ENCODE results near the gene OLFML3.
"Not testable (repeated sequence)": the region's sequence is repeated elsewhere in the genome, so short reads cannot be mapped to it uniquely, and the experiment has no call there.

OLFML3 gene, protein sequence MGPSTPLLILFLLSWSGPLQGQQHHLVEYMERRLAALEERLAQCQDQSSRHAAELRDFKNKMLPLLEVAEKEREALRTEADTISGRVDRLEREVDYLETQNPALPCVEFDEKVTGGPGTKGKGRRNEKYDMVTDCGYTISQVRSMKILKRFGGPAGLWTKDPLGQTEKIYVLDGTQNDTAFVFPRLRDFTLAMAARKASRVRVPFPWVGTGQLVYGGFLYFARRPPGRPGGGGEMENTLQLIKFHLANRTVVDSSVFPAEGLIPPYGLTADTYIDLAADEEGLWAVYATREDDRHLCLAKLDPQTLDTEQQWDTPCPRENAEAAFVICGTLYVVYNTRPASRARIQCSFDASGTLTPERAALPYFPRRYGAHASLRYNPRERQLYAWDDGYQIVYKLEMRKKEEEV

DNA sequence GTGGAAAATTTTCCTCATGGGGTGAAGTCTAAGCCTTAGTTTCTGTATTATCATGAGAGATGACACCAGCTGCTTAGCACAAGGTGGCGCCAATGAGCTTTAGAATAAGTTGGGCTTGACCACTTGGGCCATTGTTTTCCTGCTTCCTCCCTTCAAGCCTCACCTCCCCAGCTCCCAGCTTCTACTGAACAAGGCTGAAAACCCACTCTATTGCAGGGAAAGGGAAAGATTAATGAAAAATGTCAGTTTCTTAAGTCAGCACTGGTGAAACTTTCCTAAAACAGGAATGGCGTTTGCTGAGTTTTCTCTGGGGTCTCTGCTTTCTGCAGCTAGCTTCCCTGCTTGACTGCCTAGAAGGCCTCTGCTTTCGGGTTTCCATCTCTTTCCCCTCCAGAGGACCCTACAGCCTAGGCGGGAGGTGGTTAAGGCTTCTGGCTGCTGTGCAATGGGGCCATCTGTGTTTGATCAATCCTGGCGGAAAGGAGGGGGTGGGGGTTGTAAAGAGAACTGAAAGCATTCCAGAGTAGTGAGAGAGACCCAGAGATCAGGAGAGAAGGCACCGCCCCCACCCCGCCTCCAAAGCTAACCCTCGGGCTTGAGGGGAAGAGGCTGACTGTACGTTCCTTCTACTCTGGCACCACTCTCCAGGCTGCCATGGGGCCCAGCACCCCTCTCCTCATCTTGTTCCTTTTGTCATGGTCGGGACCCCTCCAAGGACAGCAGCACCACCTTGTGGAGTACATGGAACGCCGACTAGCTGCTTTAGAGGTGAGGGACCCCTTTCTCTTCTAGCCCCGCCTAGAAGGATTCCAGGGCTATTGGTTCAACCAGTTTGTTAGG lies at the start of gene OLFML3:
Gene OLFML3 (plus strand): TSS at position 612 of the 840 bp plus-strand sequence. CDS start 43 bp downstream, at position 655.
- peak; percentile 91 for DNase-seq

DNA sequence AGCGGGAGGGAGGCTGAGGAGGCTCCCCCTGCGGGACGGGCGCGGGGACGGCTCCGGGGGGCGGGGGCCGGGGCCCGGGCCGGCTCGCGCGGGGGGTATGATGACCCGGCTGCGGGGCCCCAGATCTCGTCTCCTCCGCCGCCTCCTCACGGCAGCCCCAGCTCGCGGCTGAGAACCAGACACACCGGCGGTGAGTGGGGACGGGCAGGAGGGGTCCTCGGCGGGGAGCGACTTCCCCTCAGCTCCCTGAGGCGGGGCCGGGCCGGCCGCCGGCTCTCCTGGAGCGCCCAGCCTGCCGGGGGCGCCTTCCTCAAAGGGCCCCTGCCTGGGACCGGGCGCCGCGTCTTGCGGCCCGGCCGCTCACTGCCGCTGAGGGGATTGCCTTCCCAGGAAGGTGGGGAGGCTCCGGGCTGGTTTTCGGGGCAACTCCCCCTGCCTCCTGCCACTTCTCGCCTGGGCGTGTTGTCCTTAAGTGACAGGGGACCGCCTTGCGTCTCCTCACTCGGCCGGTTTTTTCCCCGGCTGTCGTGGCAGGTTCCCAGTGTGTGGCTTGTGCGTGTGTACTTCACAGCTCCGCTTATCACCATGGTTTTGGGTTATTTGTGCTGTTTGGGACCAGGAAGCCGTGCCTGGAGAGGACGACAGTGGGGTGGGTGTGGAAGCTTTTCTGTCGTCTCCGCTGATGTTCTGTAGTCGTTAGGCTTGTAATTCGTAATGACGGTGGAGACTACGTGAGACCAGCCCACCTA lies 49.4 kb upstream of the OLFML3 start:
- DNase-seq = peak; percentile 73

DNA sequence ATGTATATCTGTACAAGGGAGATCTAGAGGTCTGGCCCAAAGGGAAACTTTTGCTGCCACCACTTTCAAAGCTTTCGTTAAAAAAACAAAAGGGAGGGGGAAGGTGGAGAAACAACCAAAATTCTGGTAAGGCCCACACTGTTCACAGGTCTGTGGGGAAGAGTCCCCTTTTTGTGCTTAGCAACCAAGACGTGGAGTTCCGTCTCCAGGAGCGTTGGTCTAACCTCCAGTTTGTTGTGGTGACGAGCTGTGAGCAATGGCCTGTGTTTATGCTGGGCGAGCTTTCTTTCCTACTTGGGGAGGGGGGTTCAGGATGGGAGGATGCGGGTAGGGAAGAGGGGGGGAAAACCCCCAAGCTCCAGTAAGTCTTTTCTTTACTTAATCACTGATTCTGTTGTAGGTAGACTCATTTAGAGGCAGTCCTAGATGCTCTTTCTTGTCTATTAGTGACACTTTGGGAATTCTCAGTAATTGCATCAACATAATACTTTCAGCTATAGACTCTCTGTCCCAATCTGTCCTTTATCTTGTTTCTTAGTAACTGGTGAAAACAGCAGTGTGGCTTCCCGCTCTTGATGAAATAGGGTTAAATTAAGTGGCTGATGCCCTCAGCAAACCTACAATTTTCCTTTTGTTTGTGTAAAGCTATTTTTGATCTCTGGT lies 48.6 kb upstream of the OLFML3 start:
- DNase-seq = peak; percentile 73

DNA sequence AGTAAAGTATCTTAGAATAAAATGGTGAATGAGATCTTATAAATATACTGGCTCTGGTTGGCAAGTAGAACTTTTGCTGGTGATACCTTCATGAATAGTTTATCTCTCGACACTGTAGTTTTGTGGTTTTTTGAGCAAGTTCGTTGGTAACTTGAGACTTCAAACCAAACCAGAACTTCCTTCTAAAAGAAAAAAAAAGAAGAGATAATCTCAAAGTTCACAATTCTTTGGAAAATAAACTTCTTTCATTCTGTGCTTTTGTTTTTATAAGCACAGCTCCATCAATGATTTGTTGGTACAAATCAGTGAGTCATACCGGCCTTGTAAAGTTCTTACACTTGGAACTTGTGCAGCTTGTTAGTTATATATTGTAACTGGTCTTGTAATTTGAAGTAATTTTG lies 47.8 kb upstream of the OLFML3 start:
- DNase-seq = peak; percentile 93

DNA sequence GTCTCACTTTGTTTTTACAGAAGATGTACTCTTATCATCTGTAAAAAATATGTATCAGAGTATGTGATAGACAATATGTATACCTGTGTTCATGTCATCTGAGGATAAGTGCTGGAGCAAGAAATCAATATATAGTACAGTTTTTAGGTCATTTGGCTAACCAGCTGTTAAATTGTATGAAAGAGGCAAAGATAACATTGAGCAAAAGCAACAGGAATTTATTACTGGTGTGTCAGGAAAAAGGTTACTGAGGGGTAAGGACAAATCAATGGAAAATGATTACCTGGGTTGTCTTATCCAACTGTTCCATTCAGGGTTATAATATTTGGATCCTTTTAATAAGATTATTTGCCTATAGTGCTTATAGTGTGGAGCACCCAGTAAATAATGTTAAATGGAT lies 45.3 kb upstream of the OLFML3 start:
- DNase-seq = no peak

DNA sequence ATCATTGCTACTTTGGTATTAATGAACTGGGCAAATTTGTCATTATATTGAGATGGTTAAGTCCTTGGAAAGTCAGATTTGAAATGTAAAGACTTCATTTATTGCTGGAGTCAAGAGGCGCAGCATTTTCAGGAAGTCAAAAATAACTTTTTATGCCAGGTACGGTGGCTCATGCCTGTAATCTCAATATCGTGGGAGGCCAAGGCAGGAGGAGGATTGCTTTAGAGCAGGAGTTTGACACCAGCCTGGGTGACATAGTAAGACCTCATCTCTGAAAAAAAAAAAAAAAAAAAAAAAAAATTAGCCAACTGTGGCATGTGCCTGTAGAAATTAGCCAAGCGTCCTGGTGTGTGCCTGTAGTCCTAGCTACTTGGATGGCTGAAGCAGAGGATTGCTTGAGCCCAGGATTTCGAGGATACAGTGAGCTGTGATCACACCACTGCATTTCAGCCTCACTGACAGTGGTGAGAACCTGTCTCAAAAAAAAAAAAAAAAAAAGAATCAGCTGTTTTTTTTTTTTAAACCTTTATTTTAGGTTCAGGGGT lies 44.7 kb upstream of the OLFML3 start:
- DNase-seq = no peak

DNA sequence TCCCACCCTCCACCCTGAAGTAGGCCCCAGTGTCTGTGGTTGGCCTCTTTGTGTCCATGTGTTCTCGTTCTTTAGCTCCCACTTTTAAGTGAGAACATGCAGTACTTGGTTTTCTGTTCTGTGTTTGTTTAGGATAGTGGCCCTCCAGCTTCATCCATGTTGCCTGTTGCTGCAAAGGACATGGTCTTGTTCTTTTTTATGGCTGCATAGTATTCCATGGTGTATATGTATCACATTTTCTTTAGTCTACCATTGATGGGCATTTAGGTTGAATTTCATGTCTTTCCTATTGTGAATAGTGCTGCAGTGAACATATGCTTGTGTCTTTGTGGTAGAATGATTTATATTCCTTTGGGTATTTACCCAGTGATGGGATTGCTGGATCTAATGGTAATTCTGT lies 44.1 kb upstream of the OLFML3 start:
- DNase-seq = no peak

DNA sequence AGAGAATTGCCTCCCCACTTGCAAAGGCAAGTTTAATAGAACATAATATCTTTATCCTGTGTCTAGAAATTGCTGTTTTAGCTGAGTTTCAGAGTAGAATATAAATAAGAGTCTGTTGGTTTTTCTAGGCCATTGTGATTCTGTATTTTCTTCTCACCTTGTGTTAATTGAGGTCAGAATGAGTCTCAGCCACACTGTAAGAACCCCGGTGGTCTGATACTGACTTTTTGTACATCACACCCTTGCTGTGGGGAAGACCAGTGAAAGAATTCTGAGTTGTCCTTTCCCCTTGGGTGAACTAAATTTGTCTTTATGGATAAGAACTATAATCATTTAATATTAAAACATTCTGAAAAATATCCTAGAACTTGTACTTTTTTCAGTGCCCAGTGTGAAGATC lies 43.3 kb upstream of the OLFML3 start:
- no peak for DNase-seq

DNA sequence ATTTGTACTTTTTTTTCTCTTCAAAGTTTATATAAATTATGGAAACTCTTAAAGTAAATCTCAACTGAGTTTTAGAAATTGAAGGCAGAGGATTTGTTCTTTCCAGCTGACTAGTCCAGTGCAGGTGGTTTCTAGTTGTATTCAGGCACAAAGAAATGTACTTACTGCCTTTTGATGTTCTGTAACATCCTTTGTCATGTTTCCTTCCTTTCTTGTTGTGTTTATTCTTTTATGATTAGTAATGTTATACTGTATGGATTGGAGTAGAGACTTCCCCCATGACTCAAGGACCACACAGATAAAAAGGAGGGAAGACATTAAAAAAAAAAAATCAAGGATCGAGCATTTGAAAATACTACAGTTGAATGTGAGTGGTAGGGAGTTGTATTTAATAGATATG lies 42.1 kb upstream of the OLFML3 start:
- no peak for DNase-seq

DNA sequence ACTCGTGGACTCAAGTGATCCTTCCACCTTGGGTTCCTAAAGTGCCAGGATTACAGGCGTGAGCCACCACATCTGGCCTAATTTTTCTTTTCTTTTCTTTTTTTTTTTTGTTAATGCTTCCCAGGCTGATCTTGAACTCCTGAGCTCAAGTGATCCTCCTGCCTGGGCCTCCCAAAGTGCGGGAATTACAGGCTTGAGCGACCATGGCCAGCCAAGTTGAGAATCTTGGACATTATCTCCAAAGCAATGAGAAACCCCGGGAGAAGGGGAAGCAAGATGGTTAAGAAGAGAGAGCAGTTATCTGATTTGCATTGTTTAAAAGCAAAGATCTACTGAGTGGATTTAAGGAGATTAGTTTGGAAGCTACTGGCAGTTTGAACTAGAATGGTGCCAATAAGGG lies 41.1 kb upstream of the OLFML3 start:
- no peak for DNase-seq

DNA sequence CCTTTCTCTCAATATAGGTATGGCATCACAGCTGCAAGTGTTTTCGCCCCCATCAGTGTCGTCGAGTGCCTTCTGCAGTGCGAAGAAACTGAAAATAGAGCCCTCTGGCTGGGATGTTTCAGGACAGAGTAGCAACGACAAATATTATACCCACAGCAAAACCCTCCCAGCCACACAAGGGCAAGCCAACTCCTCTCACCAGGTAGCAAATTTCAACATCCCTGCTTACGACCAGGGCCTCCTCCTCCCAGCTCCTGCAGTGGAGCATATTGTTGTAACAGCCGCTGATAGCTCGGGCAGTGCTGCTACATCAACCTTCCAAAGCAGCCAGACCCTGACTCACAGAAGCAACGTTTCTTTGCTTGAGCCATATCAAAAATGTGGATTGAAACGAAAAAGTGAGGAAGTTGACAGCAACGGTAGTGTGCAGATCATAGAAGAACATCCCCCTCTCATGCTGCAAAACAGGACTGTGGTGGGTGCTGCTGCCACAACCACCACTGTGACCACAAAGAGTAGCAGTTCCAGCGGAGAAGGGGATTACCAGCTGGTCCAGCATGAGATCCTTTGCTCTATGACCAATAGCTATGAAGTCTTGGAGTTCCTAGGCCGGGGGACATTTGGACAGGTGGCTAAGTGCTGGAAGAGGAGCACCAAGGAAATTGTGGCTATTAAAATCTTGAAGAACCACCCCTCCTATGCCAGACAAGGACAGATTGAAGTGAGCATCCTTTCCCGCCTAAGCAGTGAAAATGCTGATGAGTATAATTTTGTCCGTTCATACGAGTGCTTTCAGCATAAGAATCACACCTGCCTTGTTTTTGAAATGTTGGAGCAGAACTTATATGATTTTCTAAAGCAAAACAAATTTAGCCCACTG lies 38.7 kb upstream of the OLFML3 start:
- DNase-seq = peak; percentile 57

DNA sequence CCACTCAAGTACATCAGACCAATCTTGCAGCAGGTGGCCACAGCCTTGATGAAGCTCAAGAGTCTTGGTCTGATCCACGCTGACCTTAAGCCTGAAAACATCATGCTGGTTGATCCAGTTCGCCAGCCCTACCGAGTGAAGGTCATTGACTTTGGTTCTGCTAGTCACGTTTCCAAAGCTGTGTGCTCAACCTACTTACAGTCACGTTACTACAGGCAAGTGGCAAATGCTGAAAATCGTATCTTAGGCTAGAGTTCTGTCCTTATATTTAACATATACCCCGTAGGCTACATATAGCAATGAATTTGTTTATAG lies 38.1 kb upstream of the OLFML3 start:
- no peak for DNase-seq

DNA sequence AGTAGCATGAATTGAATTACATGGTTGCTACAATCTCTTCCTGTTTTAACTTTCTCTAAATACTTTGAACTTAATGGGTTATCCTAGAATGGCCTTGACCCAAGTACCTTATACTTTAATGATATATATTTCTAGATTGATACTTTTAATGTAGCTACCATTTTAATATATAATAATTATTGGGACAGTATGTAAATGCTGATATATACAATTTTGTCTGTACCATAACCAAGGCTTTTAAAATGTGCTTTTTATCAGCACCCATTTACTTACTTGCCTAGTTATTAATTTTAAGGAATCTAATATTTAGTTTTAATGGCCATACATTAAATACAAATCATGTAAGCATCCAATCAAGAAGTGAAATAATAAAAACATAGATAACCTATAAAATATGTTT lies 36.7 kb upstream of the OLFML3 start:
- no peak for DNase-seq

DNA sequence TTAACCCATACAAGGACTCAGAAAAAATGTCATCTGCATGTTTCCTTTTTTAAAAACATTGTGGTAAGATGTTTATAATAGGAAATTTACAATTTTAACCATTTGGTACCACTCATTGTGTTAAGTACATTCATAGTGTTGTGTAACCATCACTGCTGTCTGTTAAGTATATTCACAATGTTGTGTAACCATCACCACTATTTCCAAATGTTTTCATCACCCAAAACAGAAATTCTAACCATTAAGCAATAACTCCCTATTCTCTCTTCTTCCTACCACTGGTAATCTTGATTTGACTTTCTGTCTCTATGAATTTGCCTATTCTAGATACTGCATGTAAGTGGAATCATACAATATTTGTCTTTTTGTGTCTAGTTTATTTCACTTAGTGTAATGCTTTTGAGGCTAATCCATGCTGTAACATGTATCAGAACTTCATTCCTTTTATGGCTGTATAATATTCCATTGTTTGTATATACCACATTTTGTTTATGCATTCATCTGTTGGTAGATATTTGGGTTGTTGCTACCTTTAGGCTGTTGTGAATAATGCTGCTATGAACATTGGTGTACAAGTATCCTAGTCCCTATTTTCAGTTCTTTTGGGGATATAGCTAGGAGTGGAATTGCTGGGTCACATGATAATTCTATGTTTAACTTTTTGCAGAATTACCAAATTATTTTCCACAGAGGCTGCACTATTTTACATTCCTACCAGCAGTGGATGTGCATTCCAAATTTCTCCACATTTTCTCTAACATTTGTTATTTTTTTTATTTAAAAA lies 36.1 kb upstream of the OLFML3 start:
- DNase-seq = peak; percentile 72

DNA sequence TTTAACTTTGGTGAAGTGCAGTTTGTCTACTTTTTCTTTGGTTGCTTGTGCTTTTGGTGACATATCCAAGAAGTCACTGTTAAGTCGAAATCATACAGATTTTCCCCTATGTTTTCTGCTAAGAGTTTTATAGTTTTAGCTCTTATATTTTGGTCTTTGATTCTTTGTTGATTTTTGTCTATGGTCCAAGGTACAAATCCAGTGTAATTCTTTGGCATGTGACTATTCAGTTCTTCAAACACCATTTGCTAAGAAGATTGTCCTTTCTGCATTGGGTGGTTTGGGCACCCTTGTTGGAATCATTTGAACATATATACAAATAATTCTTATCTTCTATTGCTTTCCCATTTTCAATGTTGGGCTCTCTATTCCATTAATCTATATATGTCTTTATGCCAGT lies 33.9 kb upstream of the OLFML3 start:
- no peak for DNase-seq

DNA sequence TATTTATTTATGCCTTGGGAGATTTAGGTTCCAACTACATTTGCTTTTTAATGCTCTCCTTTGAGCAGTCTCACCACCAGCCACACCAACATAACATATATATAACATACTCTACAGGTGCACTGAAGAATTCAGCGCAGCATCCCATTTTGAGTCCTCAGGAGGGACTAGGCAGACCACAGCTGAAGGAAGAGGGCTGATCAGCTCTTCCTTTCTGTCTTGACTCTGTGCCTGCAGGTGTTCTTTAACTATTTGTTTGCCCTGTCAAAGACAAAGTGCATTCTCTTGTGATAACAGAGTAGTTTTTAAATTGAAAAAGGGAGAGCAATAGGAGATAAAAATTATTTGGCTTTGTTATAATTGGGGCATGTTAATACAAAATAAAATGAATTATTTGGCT lies 33.2 kb upstream of the OLFML3 start:
- no peak for DNase-seq

DNA sequence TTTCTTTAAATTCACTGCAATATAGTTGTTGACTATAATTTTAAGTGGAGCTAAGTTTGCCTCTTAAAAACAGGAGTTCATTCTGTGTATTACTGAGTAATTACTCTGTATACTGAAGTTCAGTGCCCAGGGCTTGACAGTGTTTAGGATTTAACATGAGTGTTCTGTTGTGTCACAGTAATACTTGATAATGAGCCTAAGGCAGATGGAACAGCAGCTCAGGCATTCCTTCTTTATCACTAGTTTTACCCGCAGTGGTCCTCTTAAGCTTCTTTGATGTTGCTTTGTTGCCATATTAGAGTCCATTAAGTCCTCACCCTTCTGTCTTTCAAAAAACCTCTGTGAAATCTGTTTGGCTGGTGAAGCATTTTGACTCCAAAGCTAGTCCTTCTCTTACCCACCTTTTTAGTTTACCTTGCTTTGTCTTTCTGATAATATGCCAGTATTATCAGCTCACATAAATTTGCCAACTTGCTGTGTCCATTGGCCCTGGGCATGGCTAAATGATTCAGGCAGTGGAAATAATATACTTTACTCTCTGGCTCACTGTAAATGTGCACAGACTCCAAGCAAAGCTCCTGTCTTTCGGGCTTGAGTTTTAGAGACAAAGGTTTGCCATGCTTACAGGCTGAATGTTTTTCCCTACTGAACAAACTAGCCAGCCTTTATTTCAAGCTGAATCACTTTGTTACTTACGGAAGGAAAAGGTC lies 32.4 kb upstream of the OLFML3 start:
- peak; percentile 44 for DNase-seq

DNA sequence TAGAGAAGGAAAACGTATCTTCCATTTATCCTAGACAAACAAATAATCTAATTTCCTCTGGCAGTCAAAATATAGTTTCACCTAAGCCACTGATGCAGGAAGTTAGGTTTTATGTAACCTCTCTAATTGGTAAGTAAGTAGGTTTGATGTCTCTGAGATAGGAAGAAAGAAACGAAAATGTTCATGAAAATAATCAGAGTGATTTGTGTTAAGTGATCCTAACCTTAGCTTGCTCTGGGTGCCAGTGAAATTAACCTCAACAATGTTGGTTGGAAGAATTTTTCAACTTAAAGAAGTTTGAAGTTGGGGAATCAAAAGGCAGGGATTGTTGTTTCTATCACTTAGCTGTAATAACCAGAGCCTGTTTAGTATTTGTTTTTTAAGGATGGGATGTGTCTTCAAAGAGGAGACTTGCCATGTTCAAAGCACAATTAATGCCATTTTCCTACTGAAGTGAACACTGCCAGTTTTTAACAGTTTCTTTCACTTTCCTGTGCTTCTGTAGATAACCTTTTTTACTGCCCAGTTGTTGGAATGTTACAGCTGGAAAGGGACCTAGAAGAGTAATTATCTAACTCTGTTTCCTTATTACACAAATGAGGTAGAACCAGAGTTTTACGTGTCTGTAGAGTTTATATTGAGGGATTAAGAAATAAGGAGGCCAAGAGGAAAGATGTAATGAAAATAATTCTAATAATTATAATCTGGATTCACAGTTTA lies 31.7 kb upstream of the OLFML3 start:
- no peak for DNase-seq

DNA sequence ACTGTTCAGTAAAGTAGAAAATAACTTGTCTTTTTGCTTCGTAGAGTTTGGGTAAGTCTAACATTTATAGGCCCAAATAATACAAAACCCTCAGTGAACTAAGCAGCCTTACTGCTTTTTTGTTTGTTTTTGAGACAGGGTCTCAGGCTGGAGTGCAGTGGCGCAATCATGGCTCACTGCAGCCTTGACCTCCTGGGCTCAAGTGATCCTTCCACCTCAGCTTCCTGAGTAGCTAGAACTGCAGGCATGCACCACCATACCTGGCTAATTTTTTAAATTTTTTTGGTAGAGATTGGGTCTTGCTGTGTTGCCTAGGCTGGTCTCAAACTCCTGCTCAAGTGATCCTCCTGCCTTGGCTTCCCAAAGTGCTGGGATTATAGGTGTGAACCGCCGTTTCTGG lies 31.1 kb upstream of the OLFML3 start:
- DNase-seq = not testable (repeated sequence)

Data from hematopoietic multipotent progenitor cell treated with erythropoietin and hydrocortisone succinate and interleukin-3 and kit ligand, for 6 days (in vitro differentiated cells).